Measurements from ENCODE around the gene EGR2. TPM values are rescaled to one million over a fixed set of nuclear protein-coding genes. Genes with fewer than 3 reads are reported as not detected.
A peak's percentile ranks its signal among the peaks of the same experiment; 100 is the strongest.

The EGR2 gene
- total and polyA plus RNA-seq, 10 of the 15 experiments (the other 5 are each of a cell fraction or from before 2014, with no cell fraction given), result 8.3 to 56.5 (median 16.2) TPM

GRCh38 chr10:62817766-62818425, 1.7 kb upstream of the EGR2 start (continued):
- TF ChIP-seq ZNF592 (IDR thresholded peaks at IDR 0.05) (peak; percentile 91), SIX5 (IDR thresholded peaks at IDR 0.05; ENCODE audit: low read depth, low read length, severe bottlenecking) (no peak), ZBTB33 (IDR thresholded peaks at IDR 0.05) (peak; percentile 39; the same call in 1 of the 2 replicates), MLLT1 (IDR thresholded peaks at IDR 0.05) (no peak), HDGF (IDR thresholded peaks at IDR 0.05) (no peak), ZNF384 (IDR thresholded peaks at IDR 0.05; ENCODE audit: borderline replicate concordance, low read depth, low read length) (no peak), STAT1 (conservative IDR thresholded peaks at IDR 0.05) (no peak), E2F4 (IDR thresholded peaks at IDR 0.05; ENCODE audit: low read depth, low read length) (no peak), MXI1 (IDR thresholded peaks at IDR 0.05; ENCODE audit: low read depth, low read length) (peak; percentile 54; the same call in 1 of the 2 replicates), IKZF2 (IDR thresholded peaks at IDR 0.05) (0 out of 4 replicates have a peak, but pooled peaks of 1 of the 2 experiments have one; percentile 11), PRDM15 (CRISPR knock-in tag; IDR thresholded peaks at IDR 0.05) (no peak), ZBED1 (IDR thresholded peaks at IDR 0.05; ENCODE audit: borderline replicate concordance) (no peak)

Measured in GM12878 (cell line).